Right renal pelvis (tissue), 4 donors: ENCODE measurements around the gene MBTPS1. TPM values are rescaled to one million over a fixed set of nuclear protein-coding genes. Genes with fewer than 3 reads are reported as not detected.

ENCODE experiments used
- DNase-seq, 4 donors: peaks; one replicate each; pipeline ENCODE4 v3.0.0-alpha.2; 2013; ENCODE audit warnings: low read depth in 4 of 4, low spot score in 3 of 4, missing footprints in 1 of 4
- polyA plus RNA-seq, 4 donors: library from polyadenylated mRNA; unstranded; fragments of 120-200 nt; gene quantifications; one replicate each; pipeline ENCODE4 v1.2.1, GENCODE V29; 2013; ENCODE audit not compliant: insufficient read length in 4 of 4

The MBTPS1 gene
- polyA plus RNA-seq, 4 donors: 112 to 115 (median 115) TPM

- DNase-seq: no peak
These were observed 35.9 kb downstream of the MBTPS1 start for GRCh38 chr16:84080813-84081212.

GRCh38 chr16:84080378-84080777, 36.4 kb downstream of the MBTPS1 start:
- no peak for DNase-seq

GRCh38 chr16:84079664-84080063, 37.1 kb downstream of the MBTPS1 start:
- no peak for DNase-seq

- no peak for DNase-seq
These were observed 41.4 kb downstream of the MBTPS1 start for GRCh38 chr16:84075376-84075775.

GRCh38 chr16:84074721-84075120, 42.0 kb downstream of the MBTPS1 start:
- DNase-seq: no peak

DNA sequence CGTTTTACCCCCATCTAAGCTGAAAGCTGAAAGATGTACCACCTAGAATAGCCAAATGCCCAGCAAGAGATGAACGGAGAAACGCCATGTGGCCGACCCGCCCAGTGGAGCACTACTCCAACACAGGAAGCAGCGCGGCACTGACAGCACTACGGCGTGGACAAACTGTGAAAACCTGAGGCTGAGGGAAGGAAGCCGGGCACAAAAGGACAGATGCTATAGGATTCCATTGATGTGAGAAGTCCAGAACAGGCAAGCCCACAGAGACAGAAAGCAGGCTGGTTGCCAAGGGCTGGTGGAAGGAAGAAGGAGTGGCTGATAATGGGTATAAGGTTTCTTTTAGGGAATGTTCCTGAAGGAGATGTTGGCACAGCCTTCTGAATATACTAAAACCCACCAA, 44.7 kb downstream of the MBTPS1 start:
- no peak for DNase-seq

DNA sequence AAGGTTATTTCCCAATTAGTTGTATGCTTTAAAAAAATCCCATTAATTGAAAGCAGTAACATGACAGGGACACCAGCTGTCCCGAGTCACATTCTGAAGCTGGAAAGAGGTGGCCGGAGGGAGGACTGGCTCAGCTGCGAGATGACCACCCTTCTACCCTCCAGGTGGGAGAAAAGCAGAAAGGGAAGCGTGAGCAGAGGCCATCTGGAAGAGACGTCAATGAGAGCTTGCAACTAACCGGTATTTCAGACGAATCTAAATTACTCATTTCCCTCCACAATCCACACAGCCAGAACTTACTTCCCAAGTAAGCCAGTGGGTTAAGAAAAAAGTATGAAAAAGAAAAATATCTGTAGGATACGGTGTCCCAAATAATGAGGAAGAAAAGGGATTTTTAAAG, 45.6 kb downstream of the MBTPS1 start:
- DNase-seq: no peak

GRCh38 chr16:84069540-84069939, 47.2 kb downstream of the MBTPS1 start:
- no peak for DNase-seq

DNA sequence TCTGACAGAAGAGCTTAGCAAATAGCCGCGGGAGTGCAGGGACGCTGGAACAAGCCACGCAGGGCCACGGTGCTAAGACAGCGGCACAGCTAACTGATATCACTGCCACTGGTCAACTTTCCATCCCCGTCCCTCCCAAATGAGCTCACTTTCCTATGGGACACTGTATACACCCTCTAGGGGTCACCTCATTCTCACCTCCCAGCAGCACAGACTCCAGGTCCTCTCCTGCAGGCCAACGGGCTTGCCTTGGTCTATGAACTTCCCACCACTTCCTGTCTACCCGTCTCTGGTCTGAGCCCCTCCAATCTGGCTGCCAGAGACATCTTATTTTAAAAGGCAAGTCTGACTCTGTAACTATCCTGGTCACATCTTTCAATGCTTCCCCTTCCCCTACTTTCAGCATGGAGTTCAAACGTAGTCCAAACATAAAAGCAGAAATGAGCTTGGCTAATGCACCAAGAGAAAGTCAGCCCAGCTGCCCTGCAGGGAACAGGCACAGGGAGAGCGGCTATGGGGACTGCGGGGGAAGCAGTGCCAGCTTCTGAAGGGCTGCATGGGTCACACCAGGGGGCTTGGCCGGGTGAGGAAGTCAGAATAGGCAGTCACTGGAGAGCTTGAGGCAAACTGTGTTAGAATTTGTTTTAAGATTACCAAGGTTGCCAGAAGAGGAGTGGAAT, 47.8 kb downstream of the MBTPS1 start:
- DNase-seq: no peak

- no peak for DNase-seq
These were observed 48.7 kb downstream of the MBTPS1 start for GRCh38 chr16:84068041-84068440.

DNA sequence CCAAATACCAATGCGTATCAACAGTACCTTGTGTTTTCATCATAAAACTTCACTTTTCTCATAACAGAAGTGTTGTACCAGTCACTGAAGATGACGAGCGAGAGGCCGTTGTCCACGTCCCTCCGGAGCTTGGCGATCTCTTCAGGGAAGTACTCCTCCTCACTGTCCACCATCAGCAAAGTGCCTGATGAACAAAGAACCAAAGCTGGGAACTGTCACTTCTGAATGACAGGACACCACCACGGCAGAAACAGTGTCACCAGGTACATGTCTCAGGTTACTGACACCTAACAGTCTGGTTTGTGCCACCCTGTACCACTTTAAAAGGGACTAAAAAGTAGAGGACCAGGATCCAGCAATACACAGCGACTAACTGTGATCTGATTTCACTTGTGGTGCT, 49.1 kb downstream of the MBTPS1 start:
- DNase-seq: no peak

GRCh38 chr16:84065536-84066132, 51.1 kb downstream of the MBTPS1 start:
- DNase-seq: peak in 1 of 4 donors; percentile 32

DNA sequence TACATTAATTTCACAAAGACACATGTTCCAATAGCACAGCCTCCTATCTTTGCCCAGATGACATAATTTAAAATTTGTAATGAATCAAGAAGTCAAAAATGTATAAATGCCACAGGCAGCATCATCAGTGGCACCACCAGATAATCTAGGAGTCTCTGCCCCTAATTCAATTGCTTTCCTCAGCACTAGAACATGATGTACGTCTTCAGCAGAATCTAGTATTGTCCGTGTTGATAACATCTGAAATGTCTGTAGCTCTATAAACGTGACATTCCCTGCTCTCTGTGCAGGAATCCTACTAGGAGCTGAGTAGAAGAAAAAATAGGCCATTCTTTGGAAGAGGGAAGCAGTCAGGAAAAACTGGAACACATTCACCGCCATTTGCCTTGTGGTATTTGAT, 52.8 kb downstream of the MBTPS1 start:
- no peak for DNase-seq

DNA sequence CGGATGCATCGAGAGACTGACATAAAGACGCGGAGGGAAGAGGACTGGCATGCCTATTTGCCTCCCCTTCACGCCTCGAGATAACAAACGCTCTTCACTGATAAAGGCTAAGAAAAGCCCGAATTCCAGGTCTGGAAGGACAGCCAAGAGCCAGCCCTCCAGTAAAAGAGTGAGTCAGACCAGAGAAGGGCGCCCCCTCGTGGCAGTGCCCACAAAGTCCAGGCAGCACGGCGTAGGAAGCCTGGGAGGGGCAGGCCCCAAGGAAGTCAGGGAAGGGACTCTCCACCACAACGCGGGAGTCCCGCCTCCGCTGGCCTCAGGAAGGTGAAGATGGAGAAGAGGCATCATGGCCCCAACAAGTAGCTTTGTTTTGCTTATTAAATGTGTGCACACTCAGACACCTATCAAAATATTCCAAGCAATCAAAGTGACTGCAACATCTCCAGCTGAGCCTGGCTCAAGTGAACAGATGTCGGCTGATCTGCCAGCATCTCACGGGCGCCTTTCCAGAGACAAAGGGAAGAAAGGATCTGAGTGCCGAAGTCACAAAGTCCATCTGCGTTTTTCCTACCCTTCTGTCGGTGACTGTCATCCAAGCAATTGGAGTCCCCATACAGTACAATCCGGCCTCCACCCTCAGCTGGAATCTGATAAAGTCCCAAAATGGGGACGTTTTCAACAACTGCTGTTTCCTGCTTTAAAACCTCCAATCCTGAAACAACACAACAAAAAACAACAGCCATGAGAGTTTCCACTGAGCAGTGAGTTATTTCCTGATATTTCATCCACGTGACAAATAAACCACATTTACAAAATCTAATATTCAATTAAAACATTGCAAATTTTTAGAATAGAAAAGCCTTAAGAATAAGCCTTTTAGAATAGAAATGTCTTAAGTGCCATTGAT, 53.8 kb downstream of the MBTPS1 start:
- peak in 1 of 4 donors; percentile 39 for DNase-seq

GRCh38 chr16:84061236-84061819, 55.4 kb downstream of the MBTPS1 start:
- DNase-seq: no peak

DNA sequence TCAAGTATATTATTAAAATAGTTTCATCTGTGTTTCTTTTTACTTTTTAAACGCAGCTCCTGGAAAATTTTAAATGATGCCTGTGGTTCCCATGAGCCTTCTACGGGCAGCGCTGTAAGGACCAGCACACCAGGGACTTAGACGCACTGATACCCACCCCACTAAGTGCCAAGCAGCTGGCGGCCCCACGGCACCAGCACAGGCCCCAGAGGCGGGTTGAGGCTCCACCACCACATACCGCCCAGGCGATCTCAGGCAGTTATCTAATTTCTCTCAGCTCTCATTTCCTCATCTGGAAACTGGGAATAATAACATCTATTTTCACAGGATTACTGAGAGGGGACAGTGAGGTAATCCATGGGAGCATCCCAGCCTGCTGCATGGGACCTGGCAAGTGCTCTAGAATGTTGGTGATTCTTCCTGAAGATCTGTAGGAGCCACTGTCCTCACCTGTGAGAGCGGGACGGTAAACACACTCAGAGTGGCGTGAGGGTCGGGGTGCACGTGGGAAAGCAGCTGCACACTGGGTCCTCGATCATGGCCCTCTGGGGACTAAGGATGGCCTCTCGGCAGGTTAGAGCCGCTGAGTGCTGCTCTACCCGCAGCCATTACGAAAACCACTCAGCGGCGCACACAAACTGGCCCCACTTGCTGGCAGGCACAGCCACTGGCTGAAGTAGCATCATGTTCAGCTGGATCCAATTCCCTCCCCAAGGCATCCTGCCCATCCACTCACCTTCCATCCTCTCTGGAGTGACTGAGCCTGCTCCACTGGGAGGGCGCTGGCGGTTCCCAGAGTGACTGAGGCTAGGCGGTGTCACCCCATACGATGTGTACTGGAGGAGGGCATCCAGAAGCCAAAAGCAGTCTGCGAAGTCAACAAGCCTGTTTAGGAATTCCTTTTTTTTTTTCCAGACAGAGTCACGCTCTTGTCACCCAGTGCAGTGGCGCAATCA, 56.5 kb downstream of the MBTPS1 start:
- no peak for DNase-seq

- no peak for DNase-seq
These were observed 57.6 kb downstream of the MBTPS1 start for GRCh38 chr16:84059111-84059510.

DNA sequence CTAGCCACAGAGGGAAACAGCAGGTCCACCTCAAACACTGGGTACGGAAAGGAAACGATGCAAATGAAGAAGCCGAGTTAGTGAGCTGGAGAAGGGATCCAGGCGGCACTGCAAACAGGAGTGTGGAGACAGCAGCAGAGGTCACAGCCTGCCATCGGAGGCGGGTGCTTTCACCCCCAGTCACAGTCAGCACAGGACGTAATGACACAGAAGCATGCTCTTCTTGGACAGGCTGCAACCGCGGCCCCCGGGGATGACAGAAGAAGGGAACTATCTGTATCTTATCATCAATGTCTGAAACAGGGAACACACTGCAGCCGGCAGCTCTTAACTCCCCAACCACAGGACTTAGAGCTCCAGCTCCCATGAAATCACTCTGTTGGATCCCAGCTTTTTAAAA, 58.1 kb downstream of the MBTPS1 start:
- DNase-seq: no peak

DNA sequence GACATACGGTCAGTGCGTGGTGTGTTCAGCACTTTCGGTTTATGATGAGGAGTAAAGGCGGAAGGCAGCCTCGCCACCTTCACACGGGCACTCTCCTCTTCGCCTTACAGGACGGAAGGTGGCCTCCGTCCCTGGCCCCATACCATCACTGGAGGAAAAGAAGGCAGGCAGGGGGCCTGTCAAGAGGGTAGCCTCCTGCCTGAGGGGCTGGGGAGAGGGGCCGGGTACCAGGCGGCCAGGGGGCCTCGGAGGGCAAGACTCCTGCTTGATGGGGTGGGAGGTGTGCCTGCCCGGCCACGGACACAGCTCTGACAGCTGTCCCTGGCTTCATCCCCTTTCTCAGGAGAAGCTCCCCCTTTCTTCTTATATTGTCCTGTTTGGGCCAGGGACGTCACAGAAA, 58.5 kb downstream of the MBTPS1 start:
- DNase-seq: no peak

DNA sequence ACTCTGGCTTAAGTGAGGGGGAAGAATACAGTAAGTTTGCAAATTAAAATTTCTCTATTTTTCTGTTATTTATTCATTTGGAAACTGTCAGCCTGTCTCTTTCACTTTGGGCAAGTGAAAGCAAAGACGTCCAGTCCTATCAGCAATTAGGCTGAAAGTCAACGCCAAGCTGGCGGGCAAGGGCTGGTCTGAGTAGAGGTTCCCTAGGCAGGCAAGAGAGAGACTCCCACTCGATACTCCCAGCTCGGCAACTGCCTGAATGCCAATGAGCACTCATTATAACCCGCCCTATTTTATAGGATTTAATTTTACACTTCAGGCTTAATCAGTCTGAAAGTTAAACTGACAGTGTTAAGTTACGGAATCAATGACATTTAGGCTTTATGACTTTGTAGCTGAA, 59.8 kb downstream of the MBTPS1 start:
- DNase-seq: no peak
